ENCODE data around the gene HIP1R.

Gene HIP1R

DNA sequence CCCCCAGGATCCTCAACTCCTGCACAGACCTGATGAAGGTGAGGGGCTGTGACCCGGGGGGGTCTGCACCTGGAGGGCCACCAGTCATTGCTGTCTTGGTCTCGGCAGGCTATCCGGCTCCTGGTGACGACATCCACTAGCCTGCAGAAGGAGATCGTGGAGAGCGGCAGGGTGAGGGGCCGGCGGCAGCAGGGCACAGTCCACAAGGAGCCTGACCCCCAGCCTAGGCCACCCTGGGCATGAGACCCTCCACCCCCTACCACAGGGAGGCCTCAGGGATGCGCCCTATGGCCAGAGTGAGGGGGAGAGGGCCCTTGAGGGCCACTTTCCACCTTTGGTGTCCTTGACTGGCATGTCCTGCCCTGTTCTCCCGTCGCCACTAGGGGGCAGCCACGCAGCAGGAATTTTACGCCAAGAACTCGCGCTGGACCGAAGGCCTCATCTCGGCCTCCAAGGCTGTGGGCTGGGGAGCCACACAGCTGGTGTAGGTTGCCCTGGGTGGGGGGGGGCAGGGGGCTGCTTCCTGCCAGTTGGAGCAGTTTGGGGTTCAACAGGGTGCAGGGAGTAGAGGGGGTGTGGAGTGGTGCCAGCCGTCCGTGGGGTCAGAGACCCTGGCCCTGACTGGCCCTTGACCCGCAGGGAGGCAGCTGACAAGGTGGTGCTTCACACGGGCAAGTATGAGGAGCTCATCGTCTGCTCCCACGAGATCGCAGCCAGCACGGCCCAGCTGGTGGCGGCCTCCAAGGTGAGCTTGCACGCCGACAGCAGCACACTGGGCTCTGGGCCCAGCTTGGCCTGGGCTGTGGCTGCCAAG lies 25.0 kb downstream of the HIP1R start:
- no peak overlapping the region for H3K4me3 ChIP-seq (ENCODE audit: low read depth in 1 of 2, low read length in 2 of 2)
- no peak overlapping the region for H3K9ac ChIP-seq (ENCODE audit: low read depth, low read length)
- DNase-seq (peak; percentile 78), ATAC-seq (ENCODE audit: insufficient read depth, low read depth) (peak; percentile 78)
- TF ChIP-seq, protein P1, sequence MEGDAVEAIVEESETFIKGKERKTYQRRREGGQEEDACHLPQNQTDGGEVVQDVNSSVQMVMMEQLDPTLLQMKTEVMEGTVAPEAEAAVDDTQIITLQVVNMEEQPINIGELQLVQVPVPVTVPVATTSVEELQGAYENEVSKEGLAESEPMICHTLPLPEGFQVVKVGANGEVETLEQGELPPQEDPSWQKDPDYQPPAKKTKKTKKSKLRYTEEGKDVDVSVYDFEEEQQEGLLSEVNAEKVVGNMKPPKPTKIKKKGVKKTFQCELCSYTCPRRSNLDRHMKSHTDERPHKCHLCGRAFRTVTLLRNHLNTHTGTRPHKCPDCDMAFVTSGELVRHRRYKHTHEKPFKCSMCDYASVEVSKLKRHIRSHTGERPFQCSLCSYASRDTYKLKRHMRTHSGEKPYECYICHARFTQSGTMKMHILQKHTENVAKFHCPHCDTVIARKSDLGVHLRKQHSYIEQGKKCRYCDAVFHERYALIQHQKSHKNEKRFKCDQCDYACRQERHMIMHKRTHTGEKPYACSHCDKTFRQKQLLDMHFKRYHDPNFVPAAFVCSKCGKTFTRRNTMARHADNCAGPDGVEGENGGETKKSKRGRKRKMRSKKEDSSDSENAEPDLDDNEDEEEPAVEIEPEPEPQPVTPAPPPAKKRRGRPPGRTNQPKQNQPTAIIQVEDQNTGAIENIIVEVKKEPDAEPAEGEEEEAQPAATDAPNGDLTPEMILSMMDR (IDR thresholded peaks at IDR 0.05; ENCODE audit: borderline replicate concordance, extremely low read depth, low read length, poor library complexity, severe bottlenecking): peak; percentile 96
- TF ChIP-seq EZH2 (IDR thresholded peaks at IDR 0.05; ENCODE audit: borderline replicate concordance, low read depth, low read length, severe bottlenecking): no peak
- no peak overlapping the region for H2AFZ ChIP-seq (ENCODE audit: low read depth, low read length)
- H3K79me2 ChIP-seq (ENCODE audit: insufficient read depth, low read length): no peaks in the 10 kb centered on the region
- H3K4me1 ChIP-seq (ENCODE audit: insufficient read depth, low read length): no peaks in the 10 kb centered on the region
- no peaks in the 10 kb centered on the region for H3K27me3 ChIP-seq (ENCODE audit: insufficient read depth, low read length, poor library complexity)
- H3K36me3 ChIP-seq (ENCODE audit: insufficient read depth, low read length): peaks cover 38% of the 10 kb centered on the region
- H3K27ac ChIP-seq (ENCODE audit: low read length): peak overlapping the region; percentile 47; the same call in 1 of the 2 replicates
- no peak overlapping the region for H3K4me2 ChIP-seq (ENCODE audit: insufficient read depth, low read length)
- H4K20me1 ChIP-seq (ENCODE audit: insufficient read depth, low read length): 0 out of 2 replicates have a peak, but pooled peaks cover 13% of the 10 kb centered on the region
- H3K9me3 ChIP-seq (ENCODE audit: insufficient read depth, low read length, severe bottlenecking): no peaks in the 10 kb centered on the region

DNA sequence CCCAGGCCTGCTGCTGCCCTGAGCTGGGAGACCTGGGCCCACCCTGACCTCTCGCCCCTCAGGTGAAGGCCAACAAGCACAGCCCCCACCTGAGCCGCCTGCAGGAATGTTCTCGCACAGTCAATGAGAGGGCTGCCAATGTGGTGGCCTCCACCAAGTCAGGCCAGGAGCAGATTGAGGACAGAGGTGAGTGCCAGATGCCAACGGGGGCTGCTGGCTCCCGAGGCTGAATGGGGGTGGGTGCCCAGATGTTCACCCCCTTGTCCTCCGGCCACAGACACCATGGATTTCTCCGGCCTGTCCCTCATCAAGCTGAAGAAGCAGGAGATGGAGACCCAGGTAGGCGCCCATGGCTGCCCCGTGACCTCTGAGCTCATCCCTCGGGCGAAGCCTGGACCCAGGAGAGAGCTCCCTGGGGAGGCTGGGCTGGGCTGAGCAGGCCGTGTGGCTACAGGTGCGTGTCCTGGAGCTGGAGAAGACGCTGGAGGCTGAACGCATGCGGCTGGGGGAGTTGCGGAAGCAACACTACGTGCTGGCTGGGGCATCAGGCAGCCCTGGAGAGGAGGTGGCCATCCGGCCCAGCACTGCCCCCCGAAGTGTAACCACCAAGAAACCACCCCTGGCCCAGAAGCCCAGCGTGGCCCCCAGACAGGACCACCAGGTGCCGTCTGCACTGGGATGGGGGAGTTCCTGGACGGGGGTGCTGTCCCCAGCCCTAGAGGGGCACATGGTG lies 25.8 kb downstream of the HIP1R start:
- no peak for TF ChIP-seq EZH2 (IDR thresholded peaks at IDR 0.05; ENCODE audit: borderline replicate concordance, low read depth, low read length, severe bottlenecking)
- TF ChIP-seq, protein P1 (IDR thresholded peaks at IDR 0.05; ENCODE audit: borderline replicate concordance, extremely low read depth, low read length, poor library complexity, severe bottlenecking): no peak
- H3K36me3 ChIP-seq (ENCODE audit: insufficient read depth, low read length): peaks cover 44% of the 10 kb centered on the region
- H3K4me1 ChIP-seq (ENCODE audit: insufficient read depth, low read length): no peaks in the 10 kb centered on the region
- H3K27ac ChIP-seq (ENCODE audit: low read length): peak overlapping the region; percentile 47; the same call in 1 of the 2 replicates
- H2AFZ ChIP-seq (ENCODE audit: low read depth, low read length): no peak overlapping the region
- H3K9ac ChIP-seq (ENCODE audit: low read depth, low read length): no peak overlapping the region
- no peaks in the 10 kb centered on the region for H3K9me3 ChIP-seq (ENCODE audit: insufficient read depth, low read length, severe bottlenecking)
- no peak overlapping the region for H3K4me3 ChIP-seq (ENCODE audit: low read depth in 1 of 2, low read length in 2 of 2)
- H3K27me3 ChIP-seq (ENCODE audit: insufficient read depth, low read length, poor library complexity): no peaks in the 10 kb centered on the region
- no peak for DNase-seq
- H3K79me2 ChIP-seq (ENCODE audit: insufficient read depth, low read length): no peaks in the 10 kb centered on the region
- ATAC-seq (ENCODE audit: insufficient read depth, low read depth): no peak
- H4K20me1 ChIP-seq (ENCODE audit: insufficient read depth, low read length): 0 out of 2 replicates have a peak, but pooled peaks cover 13% of the 10 kb centered on the region
- H3K4me2 ChIP-seq (ENCODE audit: insufficient read depth, low read length): no peak overlapping the region

DNA sequence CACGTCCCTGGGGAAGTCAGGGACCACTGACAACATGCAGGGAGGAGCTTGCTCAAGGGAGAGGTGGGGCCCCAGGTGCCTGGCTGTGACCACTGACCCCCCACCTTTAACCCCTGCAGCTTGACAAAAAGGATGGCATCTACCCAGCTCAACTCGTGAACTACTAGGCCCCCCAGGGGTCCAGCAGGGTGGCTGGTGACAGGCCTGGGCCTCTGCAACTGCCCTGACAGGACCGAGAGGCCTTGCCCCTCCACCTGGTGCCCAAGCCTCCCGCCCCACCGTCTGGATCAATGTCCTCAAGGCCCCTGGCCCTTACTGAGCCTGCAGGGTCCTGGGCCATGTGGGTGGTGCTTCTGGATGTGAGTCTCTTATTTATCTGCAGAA lies 26.3 kb downstream of the HIP1R start:
- H3K9ac ChIP-seq (ENCODE audit: low read depth, low read length): no peak overlapping the region
- no peaks in the 10 kb centered on the region for H3K79me2 ChIP-seq (ENCODE audit: insufficient read depth, low read length)
- H2AFZ ChIP-seq (ENCODE audit: low read depth, low read length): no peak overlapping the region
- no peak for TF ChIP-seq EZH2 (IDR thresholded peaks at IDR 0.05; ENCODE audit: borderline replicate concordance, low read depth, low read length, severe bottlenecking)
- TF ChIP-seq, protein P1 (IDR thresholded peaks at IDR 0.05; ENCODE audit: borderline replicate concordance, extremely low read depth, low read length, poor library complexity, severe bottlenecking): no peak
- H3K27me3 ChIP-seq (ENCODE audit: insufficient read depth, low read length, poor library complexity): no peaks in the 10 kb centered on the region
- H3K4me2 ChIP-seq (ENCODE audit: insufficient read depth, low read length): no peak overlapping the region
- ATAC-seq (ENCODE audit: insufficient read depth, low read depth) (no peak), DNase-seq (no peak)
- 0 out of 2 replicates have a peak, but pooled peaks cover 13% of the 10 kb centered on the region for H4K20me1 ChIP-seq (ENCODE audit: insufficient read depth, low read length)
- no peaks in the 10 kb centered on the region for H3K9me3 ChIP-seq (ENCODE audit: insufficient read depth, low read length, severe bottlenecking)
- H3K27ac ChIP-seq (ENCODE audit: low read length): no peak overlapping the region
- H3K4me3 ChIP-seq (ENCODE audit: low read depth in 1 of 2, low read length in 2 of 2): no peak overlapping the region
- H3K36me3 ChIP-seq (ENCODE audit: insufficient read depth, low read length): peaks cover 46% of the 10 kb centered on the region
- H3K4me1 ChIP-seq (ENCODE audit: insufficient read depth, low read length): no peaks in the 10 kb centered on the region

Measured in DND-41 (cell line).